ENCODE results near the gene FHL5.

Gene FHL5

GRCh38 chr6:96571551-96571950, 8.6 kb downstream of the FHL5 start:
- Histone ChIP-seq H2AK5ac (ENCODE audit: low read length, severe bottlenecking) (no peak overlapping the region), H3K4ac (ENCODE audit: low read depth in 1 of 2, low read length in 2 of 2) (no peak overlapping the region), H3K9me3 (ENCODE audit: control insufficient read depth, low read length) (peaks cover 27% of the 10 kb centered on the region), H3K14ac (ENCODE audit: low read length in 2 of 2) (no peak overlapping the region), H3K4me3 (ENCODE audit: insufficient read depth in 1 of 2, low read depth in 1 of 2, low read length in 2 of 2) (no peak overlapping the region), H2BK15ac (ENCODE audit: low read depth, poor library complexity, severe bottlenecking) (no peak overlapping the region), H3K36me3 (ENCODE audit: control insufficient read depth in 1 of 2, insufficient read depth in 2 of 2, low read depth in 1 of 2, low read length in 2 of 2) (no peaks in the 10 kb centered on the region), H4K91ac (ENCODE audit: low read length) (no peak overlapping the region), H2BK12ac (ENCODE audit: low read length in 2 of 2) (no peak overlapping the region), H2AFZ (ENCODE audit: low read depth, low read length) (no peak overlapping the region), H3K27me3 (ENCODE audit: control insufficient read depth in 1 of 2, insufficient read depth in 1 of 2, low read length in 2 of 2) (no peaks in the 10 kb centered on the region), H3K9ac (ENCODE audit: low read length) (no peak overlapping the region), H3K4me1 (ENCODE audit: control insufficient read depth, insufficient read depth, low read depth, low read length) (no peaks in the 10 kb centered on the region), H3K79me1 (replicated peaks; ENCODE audit: low read length, poor library complexity, severe bottlenecking) (no peaks in the 10 kb centered on the region), H4K8ac (ENCODE audit: low read length) (no peak overlapping the region), H3K23ac (ENCODE audit: low read length in 2 of 2) (no peak overlapping the region), H2BK5ac (ENCODE audit: low read depth, low read length, poor library complexity, severe bottlenecking) (no peak overlapping the region), H3K18ac (ENCODE audit: low read depth in 1 of 2, low read length in 2 of 2) (no peak overlapping the region), H3K4me2 (ENCODE audit: low read length, poor library complexity, severe bottlenecking) (no peak overlapping the region), H3K27ac (ENCODE audit: low read length, poor library complexity, severe bottlenecking) (no peak overlapping the region), H2BK120ac (ENCODE audit: low read depth, low read length) (no peak overlapping the region)
- no peak for DNase-seq

GRCh38 chr6:96575359-96575758, 12.4 kb downstream of the FHL5 start:
- Histone ChIP-seq H3K4me1 (ENCODE audit: control insufficient read depth, insufficient read depth, low read depth, low read length) (no peaks in the 10 kb centered on the region), H2BK120ac (ENCODE audit: low read depth, low read length) (no peak overlapping the region), H3K18ac (ENCODE audit: low read depth in 1 of 2, low read length in 2 of 2) (no peak overlapping the region), H4K91ac (ENCODE audit: low read length) (no peak overlapping the region), H3K4me3 (ENCODE audit: insufficient read depth in 1 of 2, low read depth in 1 of 2, low read length in 2 of 2) (no peak overlapping the region), H3K14ac (ENCODE audit: low read length in 2 of 2) (no peak overlapping the region), H3K9ac (ENCODE audit: low read length) (no peak overlapping the region), H2BK5ac (ENCODE audit: low read depth, low read length, poor library complexity, severe bottlenecking) (no peak overlapping the region), H3K23ac (ENCODE audit: low read length in 2 of 2) (no peak overlapping the region), H2AK5ac (ENCODE audit: low read length, severe bottlenecking) (no peak overlapping the region), H2BK12ac (ENCODE audit: low read length in 2 of 2) (no peak overlapping the region), H2AFZ (ENCODE audit: low read depth, low read length) (no peak overlapping the region), H3K36me3 (ENCODE audit: control insufficient read depth in 1 of 2, insufficient read depth in 2 of 2, low read depth in 1 of 2, low read length in 2 of 2) (no peaks in the 10 kb centered on the region), H3K79me1 (replicated peaks; ENCODE audit: low read length, poor library complexity, severe bottlenecking) (no peaks in the 10 kb centered on the region), H2BK15ac (ENCODE audit: low read depth, poor library complexity, severe bottlenecking) (no peak overlapping the region), H3K27ac (ENCODE audit: low read length, poor library complexity, severe bottlenecking) (no peak overlapping the region), H3K4me2 (ENCODE audit: low read length, poor library complexity, severe bottlenecking) (no peak overlapping the region), H3K9me3 (ENCODE audit: control insufficient read depth, low read length) (peaks cover 13% of the 10 kb centered on the region), H4K8ac (ENCODE audit: low read length) (no peak overlapping the region), H3K4ac (ENCODE audit: low read depth in 1 of 2, low read length in 2 of 2) (no peak overlapping the region), H3K27me3 (ENCODE audit: control insufficient read depth in 1 of 2, insufficient read depth in 1 of 2, low read length in 2 of 2) (no peaks in the 10 kb centered on the region)
- no peak for DNase-seq
- 80% methylated on average over 3 of the region's 3 CpGs for WGBS

- no peak for DNase-seq
- H2BK15ac ChIP-seq (ENCODE audit: low read depth, poor library complexity, severe bottlenecking): no peak overlapping the region
- H2BK120ac ChIP-seq (ENCODE audit: low read depth, low read length): no peak overlapping the region
- no peak overlapping the region for H3K9ac ChIP-seq (ENCODE audit: low read length)
- H3K79me1 ChIP-seq (replicated peaks; ENCODE audit: low read length, poor library complexity, severe bottlenecking): no peaks in the 10 kb centered on the region
- no peak overlapping the region for H3K18ac ChIP-seq (ENCODE audit: low read depth in 1 of 2, low read length in 2 of 2)
- H3K4ac ChIP-seq (ENCODE audit: low read depth in 1 of 2, low read length in 2 of 2): no peak overlapping the region
- no peak overlapping the region for H2AFZ ChIP-seq (ENCODE audit: low read depth, low read length)
- H3K4me1 ChIP-seq (ENCODE audit: control insufficient read depth, insufficient read depth, low read depth, low read length): no peaks in the 10 kb centered on the region
- no peak overlapping the region for H3K23ac ChIP-seq (ENCODE audit: low read length in 2 of 2)
- no peak overlapping the region for H3K4me3 ChIP-seq (ENCODE audit: insufficient read depth in 1 of 2, low read depth in 1 of 2, low read length in 2 of 2)
- no peak overlapping the region for H4K91ac ChIP-seq (ENCODE audit: low read length)
- 78% methylated on average over 4 of the region's 4 CpGs for WGBS
- peaks cover 9% of the 10 kb centered on the region for H3K9me3 ChIP-seq (ENCODE audit: control insufficient read depth, low read length)
- no peak overlapping the region for H3K4me2 ChIP-seq (ENCODE audit: low read length, poor library complexity, severe bottlenecking)
- no peak overlapping the region for H4K8ac ChIP-seq (ENCODE audit: low read length)
- no peak overlapping the region for H3K27ac ChIP-seq (ENCODE audit: low read length, poor library complexity, severe bottlenecking)
- H3K14ac ChIP-seq (ENCODE audit: low read length in 2 of 2): no peak overlapping the region
- H3K36me3 ChIP-seq (ENCODE audit: control insufficient read depth in 1 of 2, insufficient read depth in 2 of 2, low read depth in 1 of 2, low read length in 2 of 2): no peaks in the 10 kb centered on the region
- H2BK12ac ChIP-seq (ENCODE audit: low read length in 2 of 2): no peak overlapping the region
- no peak overlapping the region for H2AK5ac ChIP-seq (ENCODE audit: low read length, severe bottlenecking)
- no peak overlapping the region for H2BK5ac ChIP-seq (ENCODE audit: low read depth, low read length, poor library complexity, severe bottlenecking)
- no peaks in the 10 kb centered on the region for H3K27me3 ChIP-seq (ENCODE audit: control insufficient read depth in 1 of 2, insufficient read depth in 1 of 2, low read length in 2 of 2)
These were observed 13.3 kb downstream of the FHL5 start for GRCh38 chr6:96576221-96576620.

- H3K9me3 ChIP-seq (ENCODE audit: control insufficient read depth, low read length): no peaks in the 10 kb centered on the region
- H3K27ac ChIP-seq (ENCODE audit: low read length, poor library complexity, severe bottlenecking): no peak overlapping the region
- H3K36me3 ChIP-seq (ENCODE audit: control insufficient read depth in 1 of 2, insufficient read depth in 2 of 2, low read depth in 1 of 2, low read length in 2 of 2): no peaks in the 10 kb centered on the region
- DNase-seq: no peak
- H2BK120ac ChIP-seq (ENCODE audit: low read depth, low read length): no peak overlapping the region
- H3K4me2 ChIP-seq (ENCODE audit: low read length, poor library complexity, severe bottlenecking): no peak overlapping the region
- H2BK5ac ChIP-seq (ENCODE audit: low read depth, low read length, poor library complexity, severe bottlenecking): no peak overlapping the region
- no peaks in the 10 kb centered on the region for H3K4me1 ChIP-seq (ENCODE audit: control insufficient read depth, insufficient read depth, low read depth, low read length)
- H3K4ac ChIP-seq (ENCODE audit: low read depth in 1 of 2, low read length in 2 of 2): no peak overlapping the region
- no peak overlapping the region for H3K18ac ChIP-seq (ENCODE audit: low read depth in 1 of 2, low read length in 2 of 2)
- no peaks in the 10 kb centered on the region for H3K27me3 ChIP-seq (ENCODE audit: control insufficient read depth in 1 of 2, insufficient read depth in 1 of 2, low read length in 2 of 2)
- 75% methylated on average over 1 of the region's 2 CpGs for WGBS
- no peak overlapping the region for H2AFZ ChIP-seq (ENCODE audit: low read depth, low read length)
- no peak overlapping the region for H2AK5ac ChIP-seq (ENCODE audit: low read length, severe bottlenecking)
- no peak overlapping the region for H2BK12ac ChIP-seq (ENCODE audit: low read length in 2 of 2)
- H3K23ac ChIP-seq (ENCODE audit: low read length in 2 of 2): no peak overlapping the region
- no peaks in the 10 kb centered on the region for H3K79me1 ChIP-seq (replicated peaks; ENCODE audit: low read length, poor library complexity, severe bottlenecking)
- no peak overlapping the region for H2BK15ac ChIP-seq (ENCODE audit: low read depth, poor library complexity, severe bottlenecking)
- H3K4me3 ChIP-seq (ENCODE audit: insufficient read depth in 1 of 2, low read depth in 1 of 2, low read length in 2 of 2): no peak overlapping the region
- H3K14ac ChIP-seq (ENCODE audit: low read length in 2 of 2): no peak overlapping the region
- H4K91ac ChIP-seq (ENCODE audit: low read length): no peak overlapping the region
- H3K9ac ChIP-seq (ENCODE audit: low read length): no peak overlapping the region
- H4K8ac ChIP-seq (ENCODE audit: low read length): no peak overlapping the region
These were observed 19.1 kb downstream of the FHL5 start for GRCh38 chr6:96582021-96582420.
